Common myeloid progenitor, CD34-positive (primary cell): ENCODE data around the gene TAF1A.

Source experiments
- CTCF ChIA-PET: fragments of 350-600 bp; sonication (Branson Sonifier 250); formaldehyde crosslinking; loops from one replicate; lab custom pipeline; 2021; ENCODE audit warnings: antibody characterized with exemption; lab: Charles Lee
- POLR2A ChIA-PET: fragments of 350-600 bp; sonication (Branson Sonifier 250); formaldehyde crosslinking; loops from one replicate; lab custom pipeline; 2021; ENCODE audit warnings: antibody characterized with exemption; lab: Charles Lee
- DNase-seq, 3 donors: peaks; one replicate each; pipeline versions ENCODE4 v3.0.0 to v3.0.0-alpha.2; 2013
- H3K27ac ChIP-seq, 2 experiments: 1 replicate in 1 of 2; 2 replicates in 1 of 2; pipeline ENCODE4 v1.7.0; 2013; ENCODE audit warnings: inconsistent platforms in 2 of 2, low read length in 2 of 2, mild to moderate bottlenecking in 2 of 2, low read depth in 1 of 2, moderate library complexity in 1 of 2; ENCODE audit not compliant: severe bottlenecking in 2 of 2, insufficient read depth in 1 of 2, poor library complexity in 1 of 2
- H3K27me3 ChIP-seq, 5 experiments: replicated peaks in 2 of 5; 1 replicate in 3 of 5; 2 replicates in 2 of 5; pipeline versions ENCODE4 v1.6.1 to v1.7.0; 2013; ENCODE audit warnings: low read length in 4 of 5, mild to moderate bottlenecking in 2 of 5, moderate library complexity in 2 of 5, inconsistent platforms in 1 of 5; ENCODE audit not compliant: insufficient read depth in 5 of 5, control insufficient read depth in 4 of 5
- H3K36me3 ChIP-seq, 4 experiments: 1 replicate in 2 of 4; 2 replicates in 2 of 4; pipeline versions ENCODE4 v1.6.1 to v1.7.0; 2013; ENCODE audit warnings: low read length in 3 of 4, control low read depth in 1 of 4, mild to moderate bottlenecking in 1 of 4; ENCODE audit not compliant: control insufficient read depth in 4 of 4, insufficient read depth in 4 of 4
- H3K4me1 ChIP-seq, 4 experiments: 1 replicate in 3 of 4; 2 replicates in 1 of 4; pipeline versions ENCODE4 v1.6.1 to v1.7.1; 2013; ENCODE audit warnings: low read length in 3 of 4, mild to moderate bottlenecking in 3 of 4, control low read depth in 1 of 4, inconsistent platforms in 1 of 4, moderate library complexity in 1 of 4; ENCODE audit not compliant: control insufficient read depth in 4 of 4, insufficient read depth in 4 of 4; ENCODE audit errors: control extremely low read depth in 1 of 4
- H3K4me3 ChIP-seq, 7 experiments: 1 replicate in 4 of 7; 2 replicates in 3 of 7; pipeline versions ENCODE4 v1.5.1 to v1.7.0; 2013; ENCODE audit warnings: mild to moderate bottlenecking in 7 of 7, low read length in 6 of 7, moderate library complexity in 6 of 7, inconsistent platforms in 2 of 7, low read depth in 2 of 7, control low read depth in 1 of 7; ENCODE audit not compliant: insufficient read depth in 4 of 7, control insufficient read depth in 1 of 7; ENCODE audit errors: extremely low read depth in 1 of 7
- H3K9me3 ChIP-seq, 5 experiments: 1 replicate in 4 of 5; 2 replicates in 1 of 5; pipeline versions ENCODE4 v1.6.1 to v1.7.1; 2013; ENCODE audit warnings: low read length in 4 of 5, mild to moderate bottlenecking in 2 of 5, inconsistent platforms in 1 of 5, low read depth in 1 of 5, moderate library complexity in 1 of 5; ENCODE audit not compliant: control insufficient read depth in 4 of 5, insufficient read depth in 2 of 5; ENCODE audit errors: control extremely low read depth in 1 of 5
- WGBS: methylation state at CpG from one replicate; pipeline ENCODE4 v1.1.5; 2013; ENCODE audit not compliant: insufficient coverage; 5-methylcytosine and 5-hydroxymethylcytosine counted together

The TAF1A gene

GRCh38 chr1:222554177-222554576 lies 35.6 kb downstream of the TAF1A start:
- 100% methylated on average over 2 of the region's 5 CpGs for WGBS
- Histone ChIP-seq H3K27me3 (no peaks in the 10 kb centered on the region), H3K4me1 (no peaks in the 10 kb centered on the region), H3K36me3 (peaks cover 6 to 12% (median 9%) of the 10 kb centered on the region in 4 experiments), H3K27ac (no peak overlapping the region), H3K9me3 (no peaks in the 10 kb centered on the region), H3K4me3 (no peak overlapping the region)
- CTCF ChIA-PET: no interaction called here
- POLR2A ChIA-PET: no interaction called here
- DNase-seq: no peak

GRCh38 chr1:222552882-222553281 lies 36.9 kb downstream of the TAF1A start:
- no peaks in the 10 kb centered on the region for H3K4me1 ChIP-seq
- no peaks in the 10 kb centered on the region for H3K9me3 ChIP-seq
- CTCF ChIA-PET: interaction anchor here (1.2 kb wide), 1 partner anchor 81 kb away, joined by 3 read pairs; no protein-coding TSS in a partner anchor
- 93% methylated on average over 5 of the region's 5 CpGs for WGBS
- no peak overlapping the region for H3K4me3 ChIP-seq
- no peak overlapping the region for H3K27ac ChIP-seq
- H3K27me3 ChIP-seq: peaks cover 0 to 8% (median 0%) of the 10 kb centered on the region in 5 experiments
- H3K36me3 ChIP-seq: peaks cover 2 to 11% (median 9%) of the 10 kb centered on the region in 4 experiments
- POLR2A ChIA-PET: no interaction called here
- no peak for DNase-seq

- peaks cover 0 to 7% (median 0%) of the 10 kb centered on the region in 4 experiments for H3K4me1 ChIP-seq
- ChIA-PET POLR2A (no interaction called here), CTCF (no interaction called here)
- DNase-seq: no peak
- no peaks in the 10 kb centered on the region for H3K9me3 ChIP-seq
- no peak within 1 kb of the TSS for H3K4me3 ChIP-seq
- H3K36me3 ChIP-seq: no peaks in the 10 kb centered on the region
- H3K27ac ChIP-seq: no peak within 1 kb of the TSS
- H3K27me3 ChIP-seq: peaks cover 0 to 33% (median 4%) of the 10 kb centered on the region in 5 experiments
- WGBS: 77% methylated on average over 6 of the region's 8 CpGs
These were observed 41.6 kb downstream of the TAF1A start, which contains the start of gene HHIPL2 for GRCh38 chr1:222547944-222548671. Gene HHIPL2 (minus strand): TSS chr1:222548104. CDS start chr1:222548044, 60 bp downstream.

- H3K36me3 ChIP-seq: no peaks in the 10 kb centered on the region
- no peak overlapping the region for H3K27ac ChIP-seq
- peaks cover 0 to 33% (median 7%) of the 10 kb centered on the region in 5 experiments for H3K27me3 ChIP-seq
- POLR2A ChIA-PET: no interaction called here
- H3K9me3 ChIP-seq: no peaks in the 10 kb centered on the region
- DNase-seq: no peak
- no peak overlapping the region for H3K4me3 ChIP-seq
- CTCF ChIA-PET: no interaction called here
- H3K4me1 ChIP-seq: peaks cover 0 to 7% (median 0%) of the 10 kb centered on the region in 4 experiments
- WGBS: 75% methylated on average over 6 of the region's 8 CpGs
These were observed 42.5 kb downstream of the TAF1A start for GRCh38 chr1:222547260-222547614.

- Histone ChIP-seq H3K27ac (no peak overlapping the region), H3K27me3 (peaks cover 0 to 33% (median 7%) of the 10 kb centered on the region in 5 experiments), H3K36me3 (no peaks in the 10 kb centered on the region), H3K4me1 (peaks cover 0 to 7% (median 0%) of the 10 kb centered on the region in 4 experiments), H3K9me3 (no peaks in the 10 kb centered on the region), H3K4me3 (no peak overlapping the region)
- ChIA-PET CTCF (interaction anchor here (1.5 kb wide), 1 partner anchor 14 kb away, joined by 3 read pairs; no protein-coding TSS in a partner anchor), POLR2A (interaction anchor here (0.5 kb wide), 1 partner anchor 412 kb away, joined by 10 read pairs; no protein-coding TSS in a partner anchor)
- 39% methylated on average over 7 of the region's 7 CpGs for WGBS
- DNase-seq: peak in 1 of 3 donors; percentile 11
These were observed 43.0 kb downstream of the TAF1A start for GRCh38 chr1:222546548-222547259.

GRCh38 chr1:222546091-222546490 lies 43.6 kb downstream of the TAF1A start:
- no peaks in the 10 kb centered on the region for H3K36me3 ChIP-seq
- ChIA-PET CTCF (interaction anchor here (1.5 kb wide), 1 partner anchor 13 kb away, joined by 3 read pairs; no protein-coding TSS in a partner anchor), POLR2A (interaction anchor here (0.5 kb wide), 1 partner anchor 412 kb away, joined by 10 read pairs; no protein-coding TSS in a partner anchor)
- no peak overlapping the region for H3K27ac ChIP-seq
- no peak overlapping the region for H3K4me3 ChIP-seq
- no peaks in the 10 kb centered on the region for H3K9me3 ChIP-seq
- peaks cover 0 to 33% (median 7%) of the 10 kb centered on the region in 5 experiments for H3K27me3 ChIP-seq
- no peak for DNase-seq
- H3K4me1 ChIP-seq: peaks cover 0 to 7% (median 0%) of the 10 kb centered on the region in 4 experiments
- 90% methylated on average over 5 of the region's 7 CpGs for whole genome bisulfite sequencing
